Esophagus squamous epithelium (tissue), 5 donors: ENCODE data around the gene NUP50. TPM values are rescaled to one million over a fixed set of nuclear protein-coding genes. Genes with fewer than 3 reads are reported as not detected.

Source experiments
- DNase-seq: peaks from one replicate; lab custom pipeline; 2025; lab: John Stamatoyannopoulos, UW
- H3K27ac ChIP-seq, 4 donors: fragments of 200-600 bp; sonication (generic); one replicate each; pipeline ENCODE4 v1.5.1; 2016 to 2019; ENCODE audit warnings: mild to moderate bottlenecking in 1 of 4
- H3K27me3 ChIP-seq, 4 donors: fragments of 200-600 bp; sonication (generic); 1 replicate in 3 of 4; 2 replicates in 1 of 4; pipeline versions ENCODE4 v1.5.1 to v1.6.0; 2017 to 2021; ENCODE audit warnings: antibody characterized with exemption in 1 of 4
- H3K36me3 ChIP-seq, 3 donors: fragments of 200-600 bp; sonication (generic); one replicate each; pipeline ENCODE4 v1.5.1; 2016 to 2019
- H3K4me1 ChIP-seq, 3 donors: fragments of 200-600 bp; sonication (generic); one replicate each; pipeline ENCODE4 v1.5.1; 2017 to 2019
- H3K4me3 ChIP-seq, 4 donors: fragments of 200-600 bp; sonication (generic); 1 replicate in 3 of 4; 2 replicates in 1 of 4; pipeline ENCODE4 v1.5.1; 2016 to 2019; ENCODE audit warnings: mild to moderate bottlenecking in 2 of 4, moderate library complexity in 1 of 4
- H3K9me3 ChIP-seq, 3 donors: fragments of 200-600 bp; sonication (generic); one replicate each; pipeline ENCODE4 v1.5.1; 2016 to 2019
- POLR2A ChIP-seq, 4 donors: fragments of 450-650 bp; IDR thresholded peaks; one replicate each; pipeline ENCODE4 v1.6.1; 2017; ENCODE audit warnings: antibody characterized with exemption in 4 of 4, mild to moderate bottlenecking in 4 of 4, moderate library complexity in 3 of 4
- WGBS, 2 donors: methylation state at CpG; one replicate each; pipeline ENCODE4 v1.1.5; 2018; 5-methylcytosine and 5-hydroxymethylcytosine counted together
- intact Hi-C: fragments of 100-400 bp; cut with DNase I; formaldehyde crosslinking; loops from one replicate; pipeline ENCODE4 v1.15.0; 2022
- total RNA-seq, 4 donors: library from RNA; depleted of rRNA; stranded (reverse); fragments of >200 nt; gene quantifications; one replicate each; pipeline ENCODE4 v1.1.0, GENCODE V29; 2016
- TF ChIP-seq, protein P1 (sequence below), 6 experiments: fragments of 450-650 bp in 4 of 6; fragments of 200-600 bp in 2 of 6; sonication (generic) in 2 of 6; IDR thresholded peaks; one replicate each; pipeline ENCODE4 v1.5.1; 2016 to 2019; ENCODE audit warnings: antibody characterized with exemption in 6 of 6, mild to moderate bottlenecking in 4 of 6, moderate library complexity in 4 of 6
- donor health status: DM: yes; HTN: yes; CAD: no.

The NUP50 gene
- total RNA-seq, 4 donors from 2014 or later = 53.7 to 96.4 (median 59.9) TPM

GRCh38 chr22:45166932-45167331, 3.2 kb downstream of the NUP50 start:
- intact Hi-C loops = no loop called here
- H3K36me3 ChIP-seq = peaks cover 8 to 41% (median 16%) of the 10 kb centered on the region in 3 donors
- 42 to 53% methylated on average over 5 of the region's 5 CpGs for WGBS, 2 donors
- no peak for DNase-seq
- TF ChIP-seq, protein P1, sequence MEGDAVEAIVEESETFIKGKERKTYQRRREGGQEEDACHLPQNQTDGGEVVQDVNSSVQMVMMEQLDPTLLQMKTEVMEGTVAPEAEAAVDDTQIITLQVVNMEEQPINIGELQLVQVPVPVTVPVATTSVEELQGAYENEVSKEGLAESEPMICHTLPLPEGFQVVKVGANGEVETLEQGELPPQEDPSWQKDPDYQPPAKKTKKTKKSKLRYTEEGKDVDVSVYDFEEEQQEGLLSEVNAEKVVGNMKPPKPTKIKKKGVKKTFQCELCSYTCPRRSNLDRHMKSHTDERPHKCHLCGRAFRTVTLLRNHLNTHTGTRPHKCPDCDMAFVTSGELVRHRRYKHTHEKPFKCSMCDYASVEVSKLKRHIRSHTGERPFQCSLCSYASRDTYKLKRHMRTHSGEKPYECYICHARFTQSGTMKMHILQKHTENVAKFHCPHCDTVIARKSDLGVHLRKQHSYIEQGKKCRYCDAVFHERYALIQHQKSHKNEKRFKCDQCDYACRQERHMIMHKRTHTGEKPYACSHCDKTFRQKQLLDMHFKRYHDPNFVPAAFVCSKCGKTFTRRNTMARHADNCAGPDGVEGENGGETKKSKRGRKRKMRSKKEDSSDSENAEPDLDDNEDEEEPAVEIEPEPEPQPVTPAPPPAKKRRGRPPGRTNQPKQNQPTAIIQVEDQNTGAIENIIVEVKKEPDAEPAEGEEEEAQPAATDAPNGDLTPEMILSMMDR (IDR thresholded peaks at IDR 0.05) = no peak
- TF ChIP-seq POLR2A (IDR thresholded peaks at IDR 0.05) = no peak
- no peaks in the 10 kb centered on the region for H3K9me3 ChIP-seq
- no peaks in the 10 kb centered on the region for H3K27me3 ChIP-seq
- peaks cover 16 to 55% (median 31%) of the 10 kb centered on the region in 3 donors for H3K4me1 ChIP-seq
- H3K27ac ChIP-seq = peak overlapping the region in 1 of 4 donors; percentile 20
- H3K4me3 ChIP-seq = no peak overlapping the region

GRCh38 chr22:45169591-45170466, 6.1 kb downstream of the NUP50 start:
- Histone ChIP-seq H3K4me1 (peaks cover 8 to 50% (median 22%) of the 10 kb centered on the region in 3 donors), H3K4me3 (no peak overlapping the region), H3K27me3 (no peaks in the 10 kb centered on the region), H3K9me3 (no peaks in the 10 kb centered on the region), H3K27ac (no peak overlapping the region), H3K36me3 (peaks cover 8 to 70% (median 26%) of the 10 kb centered on the region in 3 donors)
- TF ChIP-seq POLR2A (IDR thresholded peaks at IDR 0.05) = no peak
- TF ChIP-seq, protein P1 (IDR thresholded peaks at IDR 0.05) = no peak
- 74% methylated on average over 18 to 19 of the region's 19 CpGs for WGBS, 2 donors
- no peak for DNase-seq
- intact Hi-C loops = no loop called here

DNA sequence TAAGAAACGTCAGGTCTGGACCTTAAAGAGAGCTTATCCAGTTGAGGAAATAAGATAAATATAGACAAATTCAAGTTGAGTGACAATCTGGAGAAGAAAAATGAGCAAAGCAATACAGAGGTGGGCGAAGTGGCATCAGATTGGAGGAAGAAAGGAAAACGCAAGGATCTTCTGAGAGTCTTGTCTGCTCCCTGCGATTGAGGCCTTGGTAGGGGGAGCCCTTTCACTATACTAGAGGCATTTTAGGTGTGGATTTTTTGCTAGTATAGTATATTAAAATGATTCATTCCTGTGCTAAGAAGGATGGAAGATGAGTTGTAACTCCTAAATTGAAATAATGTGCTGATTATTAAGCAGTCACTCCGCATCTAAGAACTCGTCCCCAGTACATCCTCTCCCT, 8.1 kb downstream of the NUP50 start:
- intact Hi-C loops = no loop called here
- DNase-seq = no peak
- H3K36me3 ChIP-seq = peaks cover 8 to 90% (median 34%) of the 10 kb centered on the region in 3 donors
- H3K27me3 ChIP-seq = no peaks in the 10 kb centered on the region
- no peaks in the 10 kb centered on the region for H3K9me3 ChIP-seq
- no peak overlapping the region for H3K27ac ChIP-seq
- WGBS, 2 donors = 87 to 88% methylated on average over 6 of the region's 6 CpGs
- peaks cover 2 to 30% (median 4%) of the 10 kb centered on the region in 3 donors for H3K4me1 ChIP-seq
- no peak overlapping the region for H3K4me3 ChIP-seq
- TF ChIP-seq, protein P1 (IDR thresholded peaks at IDR 0.05) = no peak
- no peak for TF ChIP-seq POLR2A (IDR thresholded peaks at IDR 0.05)

DNA sequence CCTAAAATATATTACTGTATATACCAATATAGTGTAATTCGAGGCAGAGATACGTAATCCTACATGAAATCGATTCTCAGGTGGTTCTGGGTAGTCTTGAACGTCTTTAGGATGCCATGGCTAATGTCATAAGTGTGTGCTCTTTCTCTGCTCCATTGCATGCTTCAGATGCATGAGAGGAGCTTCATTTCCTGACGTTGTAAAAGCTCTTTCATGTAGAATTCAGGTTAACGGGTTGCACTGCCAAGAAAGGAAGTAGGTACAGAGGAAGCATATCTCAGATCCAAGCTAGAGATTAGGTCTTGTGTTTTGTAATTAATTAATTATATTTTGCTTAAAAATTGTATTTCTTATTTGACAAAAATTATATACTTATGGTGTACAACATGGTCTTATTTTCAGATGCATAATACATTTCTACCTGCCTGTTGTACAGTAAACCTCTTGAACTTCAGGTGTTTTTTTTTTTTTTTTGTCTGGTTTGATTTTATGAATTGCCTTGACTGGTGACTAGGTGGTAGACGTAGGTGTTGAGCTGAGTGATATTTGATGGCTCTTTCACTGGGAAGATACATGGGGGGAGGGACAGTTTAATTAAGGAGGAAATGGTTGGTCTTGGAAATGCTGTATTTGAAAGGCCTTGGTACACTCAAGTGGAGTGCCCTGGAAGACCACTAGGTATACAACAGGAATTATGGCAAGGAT, 9.3 kb downstream of the NUP50 start:
- Histone ChIP-seq H3K4me3 (no peak overlapping the region), H3K4me1 (peaks cover 0 to 22% (median 0%) of the 10 kb centered on the region in 3 donors), H3K27ac (no peak overlapping the region), H3K9me3 (no peaks in the 10 kb centered on the region), H3K36me3 (peaks cover 8 to 100% (median 45%) of the 10 kb centered on the region in 3 donors), H3K27me3 (no peaks in the 10 kb centered on the region)
- no peak for DNase-seq
- intact Hi-C loops = no loop called here
- TF ChIP-seq, protein P1 (IDR thresholded peaks at IDR 0.05) = no peak
- no peak for TF ChIP-seq POLR2A (IDR thresholded peaks at IDR 0.05)
- 72 to 85% methylated on average over 7 of the region's 7 CpGs for WGBS, 2 donors
